Measurements from ENCODE around the gene VPS13D.
"Not testable (repeated sequence)": the region's sequence is repeated elsewhere in the genome, so short reads cannot be mapped to it uniquely, and the experiment has no call there.

The VPS13D gene

GRCh38 chr1:12287869-12288268 is 58.0 kb downstream of the VPS13D start:
- DNase-seq, result no peak

- no peak for DNase-seq
Measured at GRCh38 chr1:12290828-12291227, 61.0 kb downstream of the VPS13D start.

GRCh38 chr1:12293416-12293815 is 63.6 kb downstream of the VPS13D start:
- DNase-seq, result no peak

- no peak for DNase-seq
Measured at GRCh38 chr1:12294076-12294475, 64.2 kb downstream of the VPS13D start.

- DNase-seq, result no peak
Measured at GRCh38 chr1:12296016-12296415, 66.2 kb downstream of the VPS13D start.

- DNase-seq, result no peak
Measured at GRCh38 chr1:12296623-12297022, 66.8 kb downstream of the VPS13D start.

- no peak for DNase-seq
Measured at GRCh38 chr1:12300706-12301105, 70.9 kb downstream of the VPS13D start.

- no peak for DNase-seq
Measured at GRCh38 chr1:12301518-12302237, 71.8 kb downstream of the VPS13D start.

- no peak for DNase-seq
Measured at GRCh38 chr1:12302798-12303447, 73.1 kb downstream of the VPS13D start.

- peak in 6 of 58 donors; percentile 2 to 16 (median 4) for DNase-seq
Measured at GRCh38 chr1:12305377-12305776, 75.5 kb downstream of the VPS13D start.

- DNase-seq, result no peak
Measured at GRCh38 chr1:12309783-12310742, 80.2 kb downstream of the VPS13D start.

- DNase-seq, result no peak
Measured at GRCh38 chr1:12314333-12314903, 84.6 kb downstream of the VPS13D start.

- no peak for DNase-seq
Measured at GRCh38 chr1:12315146-12315545, 85.3 kb downstream of the VPS13D start.

- no peak for DNase-seq
Measured at GRCh38 chr1:12316331-12316730, 86.5 kb downstream of the VPS13D start.

- no peak for DNase-seq
Measured at GRCh38 chr1:12320486-12320885, 90.7 kb downstream of the VPS13D start.

GRCh38 chr1:12324423-12324822 is 94.6 kb downstream of the VPS13D start:
- DNase-seq, result no peak

GRCh38 chr1:12324973-12325372 is 95.1 kb downstream of the VPS13D start:
- not testable (repeated sequence) for DNase-seq

GRCh38 chr1:12326986-12327385 is 97.2 kb downstream of the VPS13D start:
- DNase-seq, result no peak

GRCh38 chr1:12327566-12327965 is 97.7 kb downstream of the VPS13D start:
- DNase-seq, result no peak

GRCh38 chr1:12333036-12333785 is 103.4 kb downstream of the VPS13D start:
- no peak for DNase-seq

GRCh38 chr1:12335815-12336214 is 106.0 kb downstream of the VPS13D start:
- no peak for DNase-seq

Measured in anterior cingulate cortex (tissue), 58 donors.